Measurements from ENCODE around the gene RAD51B. TPM values are rescaled to one million over a fixed set of nuclear protein-coding genes. Genes with fewer than 3 reads are reported as not detected.

The RAD51B gene
- total and polyA plus RNA-seq, 9 of the 15 experiments (the other 6 are each of a cell fraction or from before 2014, with no cell fraction given): 8.5 to 17.3 (median 11.3) TPM

GRCh38 chr14:68719634-68720384 is 900.2 kb downstream of the RAD51B start:
- 12% methylated on average over 5 of the region's 5 CpGs for WGBS (ENCODE audit: insufficient coverage, low coverage, missing lambda C conversion rate)
- H3K9ac ChIP-seq (ENCODE audit: insufficient read depth in 1 of 2, low read depth in 2 of 2, low read length in 2 of 2): no peak overlapping the region
- H3K36me3 ChIP-seq (ENCODE audit: control insufficient read depth, insufficient read depth, low read length): no peaks in the 10 kb centered on the region
- in situ Hi-C loops (cut with MboI): loop anchor here (5.0 kb wide), 1 partner anchor 37 kb away; no protein-coding TSS in a partner anchor
- peaks cover 0 to 24% of the 10 kb centered on the region in 2 experiments; a peak in 3 of 5 replicates for H3K4me1 ChIP-seq (replicated peaks in 1 of 2; ENCODE audit: control insufficient read depth in 2 of 2, insufficient read depth in 2 of 2, low read length in 2 of 2)
- no peaks in the 10 kb centered on the region for H3K9me1 ChIP-seq (ENCODE audit: control insufficient read depth, insufficient read depth, low read length)
- no peak overlapping the region for H3K4me3 ChIP-seq
- no peaks in the 10 kb centered on the region for H3K79me2 ChIP-seq (ENCODE audit: control insufficient read depth, insufficient read depth, low read length)
- BruUV-seq (replicated peaks): no TSS peak
- H3K9me3 ChIP-seq (replicated peaks; ENCODE audit: control insufficient read depth, insufficient read depth, low read depth, low read length): no peaks in the 10 kb centered on the region
- H3K4me2 ChIP-seq (ENCODE audit: insufficient read depth, low read length): no peak overlapping the region
- peak overlapping the region; percentile 26; the same call in 1 of the 3 replicates for H3K27ac ChIP-seq (ENCODE audit: extremely low read depth, low read depth, low read length)
- DNase-seq (ENCODE audit: extremely low read depth in 1 of 4, low spot score in 3 of 4): peak; percentile 57 to 85 (median 65)
- peak; percentile 82 for FAIRE-seq
- H4K20me1 ChIP-seq (replicated peaks; ENCODE audit: control insufficient read depth, insufficient read depth, low read length): no peaks in the 10 kb centered on the region
- ATAC-seq: peak; percentile 85
- no peak overlapping the region for H2AFZ ChIP-seq (ENCODE audit: low read depth, low read length)
- no peaks in the 10 kb centered on the region for H3K27me3 ChIP-seq (ENCODE audit: control insufficient read depth in 2 of 2, insufficient read depth in 2 of 2, low read length in 2 of 2)
- intact Hi-C loops (cut with micrococcal nuclease): loop anchor here (5.0 kb wide), 1 partner anchor 37 kb away; no protein-coding TSS in a partner anchor
- POLR2A ChIA-PET: interaction anchor here (0.6 to 1.7 kb wide), 4 partner anchors 8 to 75 kb away, joined by 3 to 5 read pairs (median 4); no protein-coding TSS in a partner anchor
- CTCF ChIA-PET (ENCODE audit: low intra/inter-chr PET ratio): no interaction called here
- TF ChIP-seq NCOA2 (IDR thresholded peaks at IDR 0.05; ENCODE audit: partially characterized antibody in 2 of 2) (peak; percentile 80 to 82), SP1 (CRISPR knock-in tag; IDR thresholded peaks at IDR 0.05) (peak; percentile 40; the same call in 1 of the 2 replicates), PML (IDR thresholded peaks at IDR 0.05; ENCODE audit: low read length) (peak; percentile 98), NCOR1 (IDR thresholded peaks at IDR 0.05) (peak; percentile 97), SAFB (IDR thresholded peaks at IDR 0.05; ENCODE audit: borderline replicate concordance, low read depth, low read length) (no peak), RFX1 (IDR thresholded peaks at IDR 0.05) (peak; percentile 6; the same call in 1 of the 2 replicates), EZH2 (IDR thresholded peaks at IDR 0.05; ENCODE audit: borderline replicate concordance, low read depth, low read length) (no peak; the same call in 1 of the 2 replicates), FOSL1 (tag; conservative IDR thresholded peaks at IDR 0.05) (peak; percentile 97), TCF3 (CRISPR knock-in tag; IDR thresholded peaks at IDR 0.05) (peak; percentile 98), PCBP2 (IDR thresholded peaks at IDR 0.05; ENCODE audit: low read depth, low read length, poor library complexity, severe bottlenecking) (no peak), MYC (IDR thresholded peaks at IDR 0.05; ENCODE audit: low read depth, low read length) (peak; percentile 42; the same call in 1 of the 2 replicates), MYC (CRISPR knock-in tag; IDR thresholded peaks at IDR 0.05; ENCODE audit: borderline replicate concordance, low read depth) (no peak), HBP1 (CRISPR knock-in tag; IDR thresholded peaks at IDR 0.05) (peak; percentile 27; the same call in 1 of the 2 replicates), USF1 (CRISPR knock-in tag; IDR thresholded peaks at IDR 0.05) (no peak), ELF4 (CRISPR knock-in tag; IDR thresholded peaks at IDR 0.05) (0 out of 2 replicates have a peak, but pooled peaks have one; percentile 52), ZMIZ1 (IDR thresholded peaks at IDR 0.05; ENCODE audit: low read depth in 2 of 2, low read length in 2 of 2) (peak in 1 of 2 experiments; percentile 94; a peak in 2 of 4 replicates)

Measured in K562 (cell line).